WERI-Rb-1 (cell line): Measurements from ENCODE around the gene ZBBX.

Experiments used
- DNase-seq: peaks from one replicate; pipeline ENCODE4 v3.0.0-alpha.2; 2020
- H3K27ac ChIP-seq: fragments of 250-450 bp; sonication (Bioruptor Pico); 2 replicates; pipeline ENCODE4 v1.5.1; 2020; ENCODE audit warnings: mild to moderate bottlenecking, moderate library complexity
- H3K27me3 ChIP-seq: fragments of 250-450 bp; sonication (Bioruptor Pico); 2 replicates; pipeline ENCODE4 v1.5.1; 2021; ENCODE audit warnings: mild to moderate bottlenecking, low read depth, moderate library complexity; ENCODE audit not compliant: insufficient read depth, severe bottlenecking
- H3K36me3 ChIP-seq: fragments of 250-450 bp; sonication (Bioruptor Pico); 2 replicates; pipeline ENCODE4 v1.5.1; 2020; ENCODE audit warnings: mild to moderate bottlenecking, moderate library complexity
- H3K4me3 ChIP-seq: 2 replicates; pipeline ENCODE4 v1.5.1; 2011; ENCODE audit warnings: low read depth, mild to moderate bottlenecking, control low read depth, low read length
- H3K9me3 ChIP-seq: fragments of 250-450 bp; sonication (Bioruptor Pico); 2 replicates; pipeline ENCODE4 v1.5.1; 2021; ENCODE audit warnings: mild to moderate bottlenecking, moderate library complexity; ENCODE audit not compliant: severe bottlenecking
- CTCF ChIP-seq: IDR thresholded peaks from 2 replicates; pipeline ENCODE4 v1.5.1; 2011; ENCODE audit warnings: low read depth, mild to moderate bottlenecking, control low read depth, inconsistent platforms, low read length

Gene ZBBX

DNA sequence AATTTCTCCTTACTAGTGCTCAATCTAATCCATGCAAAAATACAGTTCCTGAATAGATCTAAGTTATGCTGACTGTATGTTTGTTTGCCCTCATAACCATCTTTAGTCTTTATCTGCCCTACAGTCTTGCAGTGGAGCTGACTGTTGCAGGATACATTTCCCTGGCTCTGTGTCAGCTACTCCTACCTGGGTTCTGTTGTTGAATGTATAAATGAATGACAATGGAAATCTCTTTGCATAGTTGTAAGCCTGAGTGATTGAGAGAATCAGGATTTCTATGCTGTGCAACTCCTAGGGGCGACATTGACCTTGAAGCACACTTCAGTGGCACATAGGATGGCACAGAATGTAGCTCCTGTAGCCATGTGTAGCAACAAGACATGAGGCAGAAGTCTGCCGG lies 16.0 kb upstream of the ZBBX start:
- H3K36me3 ChIP-seq, result no peaks in the 10 kb centered on the region
- no peaks in the 10 kb centered on the region for H3K27me3 ChIP-seq
- no peak overlapping the region for H3K27ac ChIP-seq
- no peaks in the 10 kb centered on the region for H3K9me3 ChIP-seq
- TF ChIP-seq CTCF, result no peak
- no peak for DNase-seq
- H3K4me3 ChIP-seq, result no peak overlapping the region

GRCh38 chr3:167394003-167394402 lies 13.9 kb upstream of the ZBBX start:
- DNase-seq, result no peak
- H3K4me3 ChIP-seq, result no peak overlapping the region
- no peaks in the 10 kb centered on the region for H3K9me3 ChIP-seq
- H3K36me3 ChIP-seq, result no peaks in the 10 kb centered on the region
- TF ChIP-seq CTCF, result no peak
- no peaks in the 10 kb centered on the region for H3K27me3 ChIP-seq
- no peak overlapping the region for H3K27ac ChIP-seq

DNA sequence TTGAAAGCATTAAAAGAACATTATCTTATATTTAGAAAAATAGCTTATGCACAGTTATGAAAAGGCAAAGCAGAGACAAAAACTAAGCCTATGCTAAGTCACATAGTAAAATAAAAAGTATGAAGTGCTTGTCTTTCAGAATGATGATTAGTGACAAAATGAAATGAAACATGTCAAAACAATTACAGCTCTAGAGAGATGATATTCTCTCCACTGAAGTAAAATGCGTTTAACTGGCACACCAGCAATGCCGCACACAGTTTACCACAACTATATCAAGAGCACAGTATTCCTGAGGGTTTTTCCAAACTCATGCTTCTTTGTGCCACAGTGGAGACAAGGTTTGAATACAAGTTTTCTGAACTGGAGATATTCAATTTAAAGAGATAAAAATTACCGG lies 2.1 kb upstream of the ZBBX start:
- Histone ChIP-seq H3K36me3 (no peaks in the 10 kb centered on the region), H3K27ac (no peak overlapping the region), H3K9me3 (no peaks in the 10 kb centered on the region), H3K4me3 (no peak overlapping the region), H3K27me3 (no peaks in the 10 kb centered on the region)
- no peak for DNase-seq
- TF ChIP-seq CTCF, result no peak

- DNase-seq, result no peak
- Histone ChIP-seq H3K27me3 (no peaks in the 10 kb centered on the region), H3K4me3 (no peak overlapping the region), H3K27ac (no peak overlapping the region), H3K36me3 (no peaks in the 10 kb centered on the region), H3K9me3 (no peaks in the 10 kb centered on the region)
- no peak for TF ChIP-seq CTCF
Observed at GRCh38 chr3:167375478-167375877, 4.6 kb downstream of the ZBBX start.

GRCh38 chr3:167372138-167372537 lies 8.0 kb downstream of the ZBBX start:
- no peaks in the 10 kb centered on the region for H3K36me3 ChIP-seq
- no peak overlapping the region for H3K27ac ChIP-seq
- TF ChIP-seq CTCF, result no peak
- H3K4me3 ChIP-seq, result no peak overlapping the region
- no peak for DNase-seq
- no peaks in the 10 kb centered on the region for H3K9me3 ChIP-seq
- no peaks in the 10 kb centered on the region for H3K27me3 ChIP-seq

DNA sequence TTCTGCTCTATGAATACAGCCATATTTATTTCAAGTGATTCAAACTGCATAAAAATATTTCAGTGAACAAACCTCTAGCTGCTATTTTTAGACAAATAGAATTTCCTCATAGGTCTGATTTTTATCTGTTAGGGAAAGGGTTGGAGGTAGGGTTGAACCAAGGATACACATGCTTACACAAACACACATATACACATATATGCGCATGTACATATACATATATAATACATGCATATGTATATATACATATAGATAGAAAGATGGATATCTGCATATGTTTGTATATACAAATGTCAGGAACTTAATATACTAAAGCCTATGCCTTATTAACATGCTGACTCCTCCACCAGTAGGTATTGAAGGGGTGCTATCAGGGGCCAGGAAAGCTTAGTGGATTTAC lies 18.1 kb downstream of the ZBBX start:
- Histone ChIP-seq H3K27me3 (no peaks in the 10 kb centered on the region), H3K9me3 (no peaks in the 10 kb centered on the region), H3K36me3 (no peaks in the 10 kb centered on the region), H3K27ac (no peak overlapping the region), H3K4me3 (no peak overlapping the region)
- no peak for TF ChIP-seq CTCF
- DNase-seq, result no peak
